ENCODE results near the gene EPHA2.

Gene EPHA2

DNA sequence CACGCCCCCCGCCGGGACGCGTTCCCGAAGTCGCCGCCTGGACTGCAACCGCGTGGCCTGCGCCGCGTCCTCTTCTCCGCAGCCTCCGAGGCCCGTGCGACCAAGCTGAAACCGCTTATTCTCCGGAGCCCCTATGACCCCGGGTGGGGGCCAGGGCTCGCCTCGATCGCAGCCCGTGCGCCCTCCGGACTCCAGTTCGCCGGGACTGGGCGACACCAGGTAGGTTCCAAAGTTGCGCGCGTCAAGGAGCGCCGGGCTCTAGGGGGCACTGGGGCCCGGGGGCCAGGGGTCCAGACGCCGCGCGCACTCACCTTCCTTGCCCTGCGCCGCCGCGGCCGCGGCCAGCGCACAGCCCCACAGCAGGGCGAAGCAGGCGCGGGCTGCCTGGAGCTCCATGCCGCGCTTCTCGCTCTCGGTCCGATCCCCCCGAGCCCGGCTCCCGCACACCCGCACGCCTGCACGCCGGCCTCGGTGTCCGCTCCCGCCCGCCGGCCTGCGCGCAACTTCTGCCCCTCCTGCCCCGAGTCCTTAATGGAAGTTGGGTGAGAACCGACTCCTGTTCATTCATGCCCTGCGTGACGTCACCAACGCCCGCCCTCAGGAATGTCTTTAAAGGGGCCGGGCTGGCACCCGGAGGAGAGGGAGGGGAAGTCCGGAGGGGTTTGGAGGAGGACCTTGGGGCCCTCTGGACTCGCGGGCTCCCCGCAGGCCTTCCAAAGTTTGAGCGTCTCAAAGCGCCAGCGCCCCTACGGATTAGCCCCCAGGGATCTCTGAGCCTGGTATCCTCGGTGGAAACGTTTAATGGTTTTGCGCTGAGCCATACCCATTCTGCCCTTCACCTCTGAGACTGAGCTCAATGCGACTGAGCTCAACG lies at the start of gene EPHA2:
Gene EPHA2 (minus strand): TSS at position 533 of the 874 bp plus-strand sequence. CDS start 137 bp downstream, at position 396.
- peaks cover 14% of the 10 kb centered on the region for H3K36me3 ChIP-seq (ENCODE audit: control insufficient read depth, insufficient read depth, low read length)
- H3K27me3 ChIP-seq (ENCODE audit: control insufficient read depth, insufficient read depth, low read length): peaks cover 3% of the 10 kb centered on the region; the same call in 1 of the 2 replicates
- peak within 1 kb of the TSS; percentile 93 for H3K4me3 ChIP-seq (ENCODE audit: low read depth, low read length)
- H3K4me1 ChIP-seq (ENCODE audit: control insufficient read depth, insufficient read depth, low read length): peaks cover 47% of the 10 kb centered on the region
- peak within 1 kb of the TSS; percentile 95 for H3K9ac ChIP-seq (ENCODE audit: low read length)
- H3K9me3 ChIP-seq (ENCODE audit: control insufficient read depth, insufficient read depth, low read depth, low read length): no peaks in the 10 kb centered on the region
- peak within 1 kb of the TSS; percentile 90 for H3K27ac ChIP-seq (ENCODE audit: low read depth, low read length)

DNA sequence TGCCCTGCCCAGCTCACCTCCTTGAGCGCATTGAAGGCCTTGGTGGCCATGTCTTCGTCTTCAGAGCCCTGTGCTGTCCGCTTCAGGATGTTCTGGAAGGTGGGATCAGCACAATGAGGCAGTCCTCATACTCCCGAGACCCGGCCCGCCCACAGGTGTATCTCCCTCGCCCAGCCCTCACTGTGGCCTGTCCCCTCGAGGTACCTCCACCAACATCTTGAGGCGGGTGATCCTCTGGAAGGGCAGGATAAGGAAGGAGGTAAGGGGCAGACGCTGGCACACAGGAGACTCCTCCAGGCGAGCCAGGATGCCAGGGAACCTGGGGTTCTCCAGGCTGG lies 49.4 kb upstream of the EPHA2 start:
- no peak overlapping the region for H3K27ac ChIP-seq (ENCODE audit: low read depth, low read length)
- no peaks in the 10 kb centered on the region for H3K27me3 ChIP-seq (ENCODE audit: control insufficient read depth, insufficient read depth, low read length)
- H3K4me3 ChIP-seq (ENCODE audit: low read depth, low read length): no peak overlapping the region
- H3K4me1 ChIP-seq (ENCODE audit: control insufficient read depth, insufficient read depth, low read length): peaks cover 18% of the 10 kb centered on the region
- H3K36me3 ChIP-seq (ENCODE audit: control insufficient read depth, insufficient read depth, low read length): peaks cover 21% of the 10 kb centered on the region; the same call in 1 of the 2 replicates
- H3K9ac ChIP-seq (ENCODE audit: low read length): no peak overlapping the region
- H3K9me3 ChIP-seq (ENCODE audit: control insufficient read depth, insufficient read depth, low read depth, low read length): no peaks in the 10 kb centered on the region

DNA sequence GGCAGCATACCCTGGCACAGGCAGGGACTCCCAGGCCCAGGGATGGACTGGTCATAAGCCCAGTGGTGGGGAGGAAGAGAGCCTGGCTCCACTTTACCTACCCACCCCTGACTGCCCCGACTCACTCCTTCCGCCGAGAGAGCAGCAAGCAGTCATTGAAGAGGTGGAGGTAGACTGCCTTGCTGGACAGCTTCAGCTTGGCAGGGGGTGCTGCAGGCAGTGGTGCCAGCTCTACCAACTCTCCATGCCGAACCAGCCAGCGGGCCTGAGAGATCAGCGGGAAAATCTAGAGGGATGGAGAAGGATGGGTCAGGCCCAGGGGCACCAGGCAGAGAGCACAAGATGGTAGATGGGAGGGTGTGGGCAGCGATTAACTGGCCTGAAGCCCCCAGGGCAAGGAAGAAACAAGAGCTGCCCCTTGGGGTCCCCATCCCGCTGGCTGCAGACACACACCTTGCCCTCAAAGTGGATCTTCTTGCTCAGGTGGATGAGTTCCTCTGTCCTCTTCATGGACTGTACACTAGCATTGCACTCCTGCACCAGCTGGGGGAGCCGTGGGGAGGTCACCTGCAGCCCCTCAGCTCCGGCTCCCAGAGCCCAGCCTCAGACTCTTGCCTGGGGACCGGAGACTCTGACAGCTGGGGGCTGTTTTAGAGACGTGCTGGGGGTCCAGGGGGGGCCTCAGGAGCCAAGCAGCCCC lies 48.9 kb upstream of the EPHA2 start:
- Histone ChIP-seq H3K36me3 (ENCODE audit: control insufficient read depth, insufficient read depth, low read length) (peaks cover 21% of the 10 kb centered on the region; the same call in 1 of the 2 replicates), H3K27ac (ENCODE audit: low read depth, low read length) (no peak overlapping the region), H3K9me3 (ENCODE audit: control insufficient read depth, insufficient read depth, low read depth, low read length) (no peaks in the 10 kb centered on the region), H3K4me3 (ENCODE audit: low read depth, low read length) (no peak overlapping the region), H3K9ac (ENCODE audit: low read length) (no peak overlapping the region), H3K4me1 (ENCODE audit: control insufficient read depth, insufficient read depth, low read length) (peaks cover 18% of the 10 kb centered on the region), H3K27me3 (ENCODE audit: control insufficient read depth, insufficient read depth, low read length) (no peaks in the 10 kb centered on the region)

DNA sequence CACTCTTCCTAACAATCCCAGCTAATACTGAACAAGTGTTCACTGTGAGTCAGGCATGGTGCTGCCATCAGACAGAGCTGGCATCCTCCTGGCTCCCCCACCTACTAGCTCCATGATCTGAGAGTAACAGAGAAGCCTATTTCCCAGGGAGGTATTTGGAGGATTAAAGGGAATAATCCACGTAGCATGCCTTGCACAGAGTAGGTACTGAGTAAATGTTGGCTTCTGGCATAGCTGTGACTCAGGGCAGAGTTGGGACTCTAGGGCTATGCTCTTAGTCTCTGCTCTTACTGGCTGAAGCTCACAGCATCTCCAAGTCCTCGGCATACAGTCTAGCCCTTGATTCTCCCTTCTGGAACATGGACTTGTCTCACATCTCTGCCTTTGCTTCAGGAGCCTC lies 48.3 kb upstream of the EPHA2 start:
- peaks cover 21% of the 10 kb centered on the region; the same call in 1 of the 2 replicates for H3K36me3 ChIP-seq (ENCODE audit: control insufficient read depth, insufficient read depth, low read length)

DNA sequence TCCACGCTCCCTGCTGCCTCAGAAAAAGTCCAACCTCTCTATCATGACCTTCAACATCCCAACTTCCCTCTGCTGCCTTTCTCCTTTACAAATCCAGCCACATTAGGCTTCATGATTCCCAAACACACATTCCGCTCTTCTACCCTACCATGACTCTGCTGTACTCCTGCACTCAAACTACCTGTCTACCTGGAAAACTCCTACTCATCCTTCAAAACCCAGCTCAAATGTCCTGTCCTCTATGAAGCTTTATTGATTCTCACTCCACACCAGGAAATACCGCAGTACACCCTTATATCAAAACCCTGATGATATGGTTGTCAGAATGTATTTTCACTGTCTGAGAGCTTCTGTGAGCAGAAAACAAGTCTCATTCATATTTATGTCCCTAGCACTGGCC lies 47.7 kb upstream of the EPHA2 start:
- no peak overlapping the region for H3K9ac ChIP-seq (ENCODE audit: low read length)
- H3K9me3 ChIP-seq (ENCODE audit: control insufficient read depth, insufficient read depth, low read depth, low read length): no peaks in the 10 kb centered on the region
- peaks cover 28% of the 10 kb centered on the region for H3K36me3 ChIP-seq (ENCODE audit: control insufficient read depth, insufficient read depth, low read length)
- no peaks in the 10 kb centered on the region for H3K27me3 ChIP-seq (ENCODE audit: control insufficient read depth, insufficient read depth, low read length)
- H3K4me3 ChIP-seq (ENCODE audit: low read depth, low read length): no peak overlapping the region
- H3K27ac ChIP-seq (ENCODE audit: low read depth, low read length): no peak overlapping the region
- H3K4me1 ChIP-seq (ENCODE audit: control insufficient read depth, insufficient read depth, low read length): peaks cover 18% of the 10 kb centered on the region

More for the DNA sequence above, 48.3 kb upstream of the EPHA2 start:
- H3K9me3 ChIP-seq (ENCODE audit: control insufficient read depth, insufficient read depth, low read depth, low read length): no peaks in the 10 kb centered on the region
- H3K27ac ChIP-seq (ENCODE audit: low read depth, low read length): no peak overlapping the region
- peaks cover 18% of the 10 kb centered on the region for H3K4me1 ChIP-seq (ENCODE audit: control insufficient read depth, insufficient read depth, low read length)
- H3K9ac ChIP-seq (ENCODE audit: low read length): no peak overlapping the region
- no peak overlapping the region for H3K4me3 ChIP-seq (ENCODE audit: low read depth, low read length)
- no peaks in the 10 kb centered on the region for H3K27me3 ChIP-seq (ENCODE audit: control insufficient read depth, insufficient read depth, low read length)

DNA sequence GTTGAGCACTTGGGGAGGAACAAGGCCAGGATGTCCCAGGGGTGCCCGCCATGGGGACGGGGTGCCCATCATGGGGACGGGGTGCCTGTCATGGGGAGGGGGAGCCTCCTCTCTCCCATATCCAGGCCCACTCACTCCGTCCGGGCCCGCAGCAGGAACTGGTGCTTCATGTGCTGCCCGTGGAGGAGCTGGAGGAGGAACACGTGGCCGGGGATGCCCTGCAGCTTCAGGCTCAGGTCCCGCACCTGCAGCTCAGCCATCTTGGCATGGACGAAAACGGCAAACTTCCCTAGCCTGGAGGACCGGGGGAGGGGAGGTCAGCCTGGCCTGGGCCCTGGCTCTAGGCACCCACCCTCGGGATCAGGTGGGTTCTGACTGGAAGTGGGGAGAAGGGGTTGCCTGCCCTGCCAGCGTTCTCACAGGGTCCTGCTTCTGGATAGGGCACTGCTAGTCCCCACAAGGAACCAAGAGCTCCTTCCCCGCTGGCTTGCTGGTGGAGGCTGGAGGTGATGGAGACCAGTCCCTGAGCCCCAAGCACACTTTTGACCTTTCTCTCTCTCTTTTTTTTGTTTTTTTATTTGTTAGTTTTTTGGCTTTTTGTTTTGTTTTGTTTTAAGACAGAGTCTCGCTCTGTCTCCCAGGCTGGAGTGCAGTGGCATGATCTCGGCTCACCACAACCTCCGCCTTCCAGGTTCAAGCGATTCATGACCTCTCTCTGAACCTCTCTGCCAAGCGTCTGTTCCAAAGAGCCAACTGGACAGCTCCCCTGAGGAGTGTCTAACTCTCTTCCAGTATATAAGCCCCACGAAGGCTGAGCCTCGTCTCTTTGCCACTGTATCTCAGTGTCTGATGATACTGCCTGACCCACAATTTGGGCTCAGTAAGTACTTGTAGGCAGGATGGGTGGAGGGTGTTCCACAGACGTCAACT lies 46.7 kb upstream of the EPHA2 start:
- H3K9me3 ChIP-seq (ENCODE audit: control insufficient read depth, insufficient read depth, low read depth, low read length): no peaks in the 10 kb centered on the region
- H3K4me3 ChIP-seq (ENCODE audit: low read depth, low read length): no peak overlapping the region
- H3K9ac ChIP-seq (ENCODE audit: low read length): no peak overlapping the region
- H3K36me3 ChIP-seq (ENCODE audit: control insufficient read depth, insufficient read depth, low read length): peaks cover 35% of the 10 kb centered on the region
- no peak overlapping the region for H3K27ac ChIP-seq (ENCODE audit: low read depth, low read length)
- peaks cover 14% of the 10 kb centered on the region for H3K4me1 ChIP-seq (ENCODE audit: control insufficient read depth, insufficient read depth, low read length)
- no peaks in the 10 kb centered on the region for H3K27me3 ChIP-seq (ENCODE audit: control insufficient read depth, insufficient read depth, low read length)

DNA sequence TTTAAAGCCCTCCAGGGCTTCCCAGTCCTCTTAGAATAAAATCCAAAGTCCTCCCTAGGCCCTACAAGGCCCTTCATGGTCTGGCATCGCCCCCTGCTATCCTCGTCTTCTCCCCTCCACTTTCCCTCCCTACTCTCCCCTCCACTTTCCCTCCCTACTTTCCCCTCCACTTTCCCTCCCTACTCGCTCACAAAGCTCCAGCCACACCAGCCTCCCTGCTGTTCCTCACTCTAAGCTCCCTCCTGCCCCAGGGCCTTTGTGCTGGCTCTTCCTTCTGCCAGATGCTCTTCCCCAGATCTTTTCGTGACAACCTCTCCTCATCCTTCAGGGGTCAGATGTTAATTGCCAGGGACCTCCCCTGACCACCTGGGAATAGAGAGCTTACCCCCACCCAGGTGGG lies 43.8 kb upstream of the EPHA2 start:
- H3K27ac ChIP-seq (ENCODE audit: low read depth, low read length): no peak overlapping the region
- H3K4me3 ChIP-seq (ENCODE audit: low read depth, low read length): no peak overlapping the region
- no peaks in the 10 kb centered on the region for H3K9me3 ChIP-seq (ENCODE audit: control insufficient read depth, insufficient read depth, low read depth, low read length)
- H3K4me1 ChIP-seq (ENCODE audit: control insufficient read depth, insufficient read depth, low read length): no peaks in the 10 kb centered on the region
- peaks cover 32% of the 10 kb centered on the region for H3K36me3 ChIP-seq (ENCODE audit: control insufficient read depth, insufficient read depth, low read length)
- no peaks in the 10 kb centered on the region for H3K27me3 ChIP-seq (ENCODE audit: control insufficient read depth, insufficient read depth, low read length)
- no peak overlapping the region for H3K9ac ChIP-seq (ENCODE audit: low read length)

DNA sequence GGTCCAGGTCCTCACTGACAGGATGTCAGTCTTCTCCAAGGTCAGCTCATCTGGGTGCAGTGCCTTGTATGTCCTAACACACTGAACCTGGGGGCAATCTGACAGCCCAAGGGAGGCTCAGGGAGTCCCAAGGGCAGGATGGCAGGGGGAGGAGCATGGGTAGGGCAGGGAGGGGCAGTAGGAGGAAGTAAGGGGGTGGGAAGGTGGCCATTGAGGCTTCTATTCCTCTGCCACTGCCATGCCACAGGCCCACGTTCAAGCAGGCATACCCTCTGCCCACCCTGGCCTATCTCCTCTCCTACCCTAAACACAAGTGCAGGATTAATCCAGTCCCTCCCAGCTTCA lies 43.3 kb upstream of the EPHA2 start:
- no peak overlapping the region for H3K27ac ChIP-seq (ENCODE audit: low read depth, low read length)
- H3K4me1 ChIP-seq (ENCODE audit: control insufficient read depth, insufficient read depth, low read length): no peaks in the 10 kb centered on the region

DNA sequence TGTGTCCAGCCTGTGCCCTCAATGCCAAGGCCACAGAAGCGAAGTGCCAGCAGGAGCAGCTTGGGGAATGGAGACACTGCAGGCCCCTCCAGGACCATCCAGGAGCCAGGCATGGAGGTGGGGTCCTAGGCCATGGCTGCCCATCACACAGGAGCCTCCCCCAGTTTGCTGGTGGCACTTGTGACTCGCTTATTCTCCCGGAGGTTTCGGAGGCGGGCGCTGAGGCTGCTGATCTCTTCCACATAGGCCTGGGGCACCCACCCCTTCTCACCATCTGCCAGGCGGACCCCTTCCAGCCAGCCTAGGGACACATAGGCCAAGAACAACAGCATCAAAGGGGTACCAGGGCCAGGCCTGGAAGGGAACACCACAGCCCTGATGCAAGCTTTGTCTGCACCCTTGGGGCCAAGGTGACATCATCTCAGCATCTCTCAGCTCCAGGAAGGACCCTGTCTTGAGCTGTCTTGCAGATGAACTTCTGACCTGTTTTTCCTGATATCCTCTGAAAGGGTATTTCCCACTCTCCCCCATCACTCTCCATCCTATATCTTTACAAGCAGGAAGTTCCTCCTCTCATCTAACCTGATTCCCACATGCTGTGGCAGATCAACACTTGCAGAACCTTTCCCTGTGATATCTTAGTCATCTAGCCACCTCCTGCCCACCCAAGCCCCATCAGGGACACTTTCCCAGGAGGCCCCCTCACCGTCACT lies 42.7 kb upstream of the EPHA2 start:
- Histone ChIP-seq H3K27me3 (ENCODE audit: control insufficient read depth, insufficient read depth, low read length) (no peaks in the 10 kb centered on the region), H3K9me3 (ENCODE audit: control insufficient read depth, insufficient read depth, low read depth, low read length) (no peaks in the 10 kb centered on the region), H3K4me1 (ENCODE audit: control insufficient read depth, insufficient read depth, low read length) (no peaks in the 10 kb centered on the region), H3K36me3 (ENCODE audit: control insufficient read depth, insufficient read depth, low read length) (peaks cover 25% of the 10 kb centered on the region), H3K4me3 (ENCODE audit: low read depth, low read length) (no peak overlapping the region), H3K27ac (ENCODE audit: low read depth, low read length) (no peak overlapping the region), H3K9ac (ENCODE audit: low read length) (no peak overlapping the region)

More for the DNA sequence above, 43.3 kb upstream of the EPHA2 start:
- H3K27me3 ChIP-seq (ENCODE audit: control insufficient read depth, insufficient read depth, low read length): no peaks in the 10 kb centered on the region
- H3K9me3 ChIP-seq (ENCODE audit: control insufficient read depth, insufficient read depth, low read depth, low read length): no peaks in the 10 kb centered on the region
- H3K9ac ChIP-seq (ENCODE audit: low read length): no peak overlapping the region
- H3K4me3 ChIP-seq (ENCODE audit: low read depth, low read length): no peak overlapping the region
- peaks cover 27% of the 10 kb centered on the region for H3K36me3 ChIP-seq (ENCODE audit: control insufficient read depth, insufficient read depth, low read length)

DNA sequence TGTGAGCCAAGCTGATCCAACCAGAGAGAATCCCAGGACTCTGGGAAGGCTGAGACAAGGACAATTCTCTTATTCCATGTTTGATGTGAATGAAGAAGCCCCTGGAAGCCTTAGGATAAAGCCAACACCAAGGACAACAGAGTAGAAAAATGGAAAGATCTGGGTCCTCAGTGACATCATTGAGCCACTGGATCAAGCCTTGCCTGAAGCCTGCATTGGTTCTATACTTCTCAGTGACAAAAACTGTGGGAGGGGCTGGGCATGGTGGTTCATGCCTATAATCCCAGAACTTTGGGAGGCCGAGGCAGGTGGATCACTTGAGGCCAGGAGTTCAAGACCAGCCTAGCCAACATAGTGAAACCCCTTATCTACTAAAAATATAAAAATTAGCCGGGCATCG lies 41.0 kb upstream of the EPHA2 start:
- H3K9ac ChIP-seq (ENCODE audit: low read length): no peak overlapping the region
- H3K4me3 ChIP-seq (ENCODE audit: low read depth, low read length): no peak overlapping the region
- H3K27ac ChIP-seq (ENCODE audit: low read depth, low read length): no peak overlapping the region
- H3K9me3 ChIP-seq (ENCODE audit: control insufficient read depth, insufficient read depth, low read depth, low read length): no peaks in the 10 kb centered on the region
- no peaks in the 10 kb centered on the region for H3K27me3 ChIP-seq (ENCODE audit: control insufficient read depth, insufficient read depth, low read length)
- H3K36me3 ChIP-seq (ENCODE audit: control insufficient read depth, insufficient read depth, low read length): peaks cover 20% of the 10 kb centered on the region
- no peaks in the 10 kb centered on the region for H3K4me1 ChIP-seq (ENCODE audit: control insufficient read depth, insufficient read depth, low read length)

Data from HUES6 (cell line).